ENCODE results near the gene SHROOM3.
A peak's percentile ranks its signal among the peaks of the same experiment; 100 is the strongest.

The SHROOM3 gene

DNA sequence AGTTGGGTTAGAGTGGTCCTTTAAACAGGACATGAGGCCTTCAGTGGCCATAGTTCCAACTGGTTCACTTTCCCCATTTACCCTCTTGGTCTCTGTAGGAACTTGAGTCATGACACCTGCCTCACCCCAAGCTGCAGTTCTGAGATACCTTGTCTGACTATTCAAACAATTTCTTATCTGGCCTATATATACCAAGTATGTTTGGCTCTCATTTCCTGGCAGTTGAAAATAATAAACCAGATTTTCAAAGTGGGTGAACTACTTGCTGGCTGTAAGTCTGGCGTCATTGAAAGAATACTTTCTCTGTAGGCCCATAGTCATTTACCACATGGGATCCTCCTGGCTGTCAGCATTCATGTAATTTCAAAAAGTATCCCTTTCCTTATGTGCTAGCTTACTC, 228.8 kb downstream of the SHROOM3 start:
- no peak for DNase-seq (ENCODE audit: low spot score)

DNA sequence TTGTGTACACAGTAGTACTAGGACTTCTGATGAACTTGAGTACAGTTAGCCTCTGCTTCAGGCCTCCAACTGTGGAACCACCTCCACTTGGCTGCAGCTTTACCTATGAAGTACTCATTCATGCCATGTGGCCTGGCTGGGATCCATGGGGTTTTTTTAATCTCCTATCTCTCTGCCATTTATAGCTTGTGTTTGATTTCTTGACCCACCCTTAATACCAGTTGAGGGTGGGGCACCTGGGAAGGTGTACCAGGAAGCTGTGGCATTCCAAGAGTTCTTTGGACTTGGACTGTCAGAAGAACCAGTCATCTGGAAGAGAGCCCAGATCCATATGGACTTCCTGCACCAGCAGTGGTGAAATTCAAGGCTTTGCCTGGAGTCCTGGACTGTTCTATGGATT, 230.1 kb downstream of the SHROOM3 start:
- no peak for DNase-seq (ENCODE audit: low spot score)

DNA sequence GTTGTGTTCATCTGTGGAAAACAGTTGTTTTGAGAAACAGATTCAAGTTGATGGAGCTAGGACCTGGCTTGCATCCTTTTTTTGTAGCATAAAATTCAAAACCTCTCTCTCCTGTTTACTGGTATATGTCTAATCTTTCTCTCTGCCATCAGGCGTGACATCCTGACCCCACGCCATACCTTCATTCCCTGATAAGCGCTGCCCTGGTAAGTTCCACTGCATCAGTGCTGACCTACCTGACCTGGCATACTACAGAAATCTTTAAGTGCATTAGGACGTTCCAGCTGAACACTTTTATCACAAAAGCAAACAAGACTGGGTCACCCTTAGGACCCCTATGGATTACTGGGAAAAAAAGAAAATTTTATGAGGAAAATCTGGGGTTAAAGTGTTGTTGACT, 230.7 kb downstream of the SHROOM3 start:
- peak; percentile 41 for DNase-seq (ENCODE audit: low spot score)

DNA sequence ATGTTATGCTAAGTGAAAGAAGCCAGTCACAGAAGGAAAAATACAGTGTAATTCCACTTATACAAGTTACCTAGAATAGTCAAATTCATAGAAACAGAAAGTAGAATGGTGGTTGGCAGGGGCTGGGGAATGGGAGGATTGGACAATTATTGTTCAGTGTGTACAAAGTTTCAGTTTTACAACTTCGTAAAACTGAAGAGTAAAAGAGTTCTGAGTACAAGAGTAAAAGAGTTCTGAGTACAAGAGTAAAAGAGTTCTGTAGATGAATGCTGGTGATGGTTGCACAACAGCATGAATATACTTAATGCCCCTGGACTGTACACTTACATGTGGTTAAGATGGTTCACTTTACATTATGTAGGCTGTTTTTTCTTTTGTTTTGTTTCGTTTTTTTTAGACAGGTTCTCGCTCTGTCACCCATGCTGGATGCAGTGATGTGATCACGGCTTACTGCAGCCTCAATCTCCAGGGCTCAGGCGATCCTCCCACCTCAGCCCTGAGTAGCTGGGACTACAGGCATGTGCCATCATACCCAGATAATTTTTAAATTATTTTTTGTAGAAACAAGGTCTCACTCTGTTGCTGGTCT, 232.0 kb downstream of the SHROOM3 start:
- no peak for DNase-seq (ENCODE audit: low spot score)

DNA sequence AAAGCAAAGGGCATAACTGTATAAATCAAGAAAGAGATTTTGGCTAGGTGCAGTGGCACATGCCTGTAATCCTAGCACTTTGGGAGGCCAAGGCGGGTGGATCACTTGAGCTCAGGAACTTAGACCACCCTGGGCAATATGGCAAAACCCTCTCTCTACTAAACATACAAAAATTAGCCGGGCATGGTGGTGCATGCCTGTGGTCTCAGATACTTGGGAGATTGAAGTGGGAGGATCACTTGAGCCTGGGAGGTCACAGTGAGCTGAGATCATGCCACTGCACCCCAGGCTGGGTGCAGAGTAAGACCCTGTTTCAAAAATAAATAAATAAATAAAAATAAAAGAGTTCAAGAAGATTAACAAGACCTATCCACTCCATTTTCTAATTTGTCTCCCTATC, 235.6 kb downstream of the SHROOM3 start:
- DNase-seq (ENCODE audit: low spot score), result no peak

DNA sequence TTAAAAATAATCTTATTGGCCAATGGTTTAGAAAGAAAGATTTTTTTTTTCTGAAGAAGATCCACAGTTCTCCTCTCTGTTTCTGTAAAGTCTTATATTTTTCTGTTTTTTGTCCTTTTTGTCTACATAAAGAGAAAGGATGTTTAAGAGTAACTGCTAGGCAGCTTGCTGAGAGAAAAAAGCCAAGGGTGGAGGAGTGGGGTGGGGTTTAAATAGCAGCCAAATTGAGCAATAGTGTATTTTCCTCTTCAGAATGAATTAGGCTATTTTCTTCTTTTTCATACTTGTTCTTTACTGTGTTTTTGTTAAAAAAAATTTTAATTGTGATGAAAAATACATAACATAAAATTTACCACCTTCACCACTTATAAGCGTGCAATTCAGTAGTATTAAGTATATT, 238.3 kb downstream of the SHROOM3 start:
- DNase-seq (ENCODE audit: low spot score), result no peak

DNA sequence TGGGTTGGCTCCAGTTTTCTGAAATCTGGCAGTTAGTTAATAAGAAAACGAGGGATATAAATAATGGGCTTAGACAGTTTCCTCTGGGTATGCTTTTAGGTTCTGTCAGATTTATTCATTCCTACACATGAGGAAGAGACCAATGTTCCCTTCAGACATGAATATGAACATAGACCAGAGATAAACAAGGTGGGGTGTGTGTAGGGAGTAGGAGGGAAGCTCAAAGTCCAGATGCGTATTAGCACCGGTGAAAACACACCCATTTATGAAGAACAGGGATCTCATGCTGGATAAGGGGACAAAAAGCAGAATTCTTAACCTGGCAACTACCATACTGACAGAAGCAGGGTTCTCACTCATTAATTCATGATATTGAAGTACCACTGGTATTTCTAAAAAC, 240.0 kb downstream of the SHROOM3 start:
- DNase-seq (ENCODE audit: low spot score), result no peak

DNA sequence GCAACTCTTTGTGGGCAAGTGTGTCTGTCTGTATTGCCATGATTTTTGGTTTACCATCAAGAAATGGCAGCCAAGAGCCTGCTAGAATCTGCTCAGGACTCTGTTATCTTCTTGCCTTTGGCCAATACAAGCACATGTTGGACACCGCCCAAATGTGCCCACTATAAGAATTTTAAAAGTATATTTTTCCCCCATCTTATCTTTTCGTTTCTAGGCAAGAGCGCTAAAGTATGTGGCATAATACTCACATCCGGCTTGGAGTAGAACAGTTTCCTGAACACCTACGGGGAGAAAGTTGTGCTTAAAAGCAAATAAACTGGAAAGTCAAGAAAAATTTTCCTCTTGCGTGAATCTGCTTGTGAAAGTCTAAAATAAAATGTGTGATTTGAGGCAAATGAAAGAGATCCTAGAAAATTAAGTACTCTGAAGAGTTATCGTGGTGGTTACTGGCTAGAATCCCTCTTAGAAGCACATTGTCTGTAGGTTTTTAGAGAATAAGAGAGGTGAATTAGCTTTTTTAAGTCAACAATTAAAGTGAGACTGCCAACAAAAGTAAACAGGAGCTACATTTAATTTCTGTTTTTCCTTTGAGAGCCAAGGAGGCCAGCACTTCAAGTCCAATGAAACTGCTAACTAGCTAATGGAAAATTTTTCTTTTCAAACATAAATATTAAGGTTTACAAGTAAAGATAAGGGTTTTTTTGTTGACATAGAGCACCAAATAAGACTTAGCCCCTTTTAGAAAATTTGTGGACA, 242.7 kb downstream of the SHROOM3 start:
- no peak for DNase-seq (ENCODE audit: low spot score)

DNA sequence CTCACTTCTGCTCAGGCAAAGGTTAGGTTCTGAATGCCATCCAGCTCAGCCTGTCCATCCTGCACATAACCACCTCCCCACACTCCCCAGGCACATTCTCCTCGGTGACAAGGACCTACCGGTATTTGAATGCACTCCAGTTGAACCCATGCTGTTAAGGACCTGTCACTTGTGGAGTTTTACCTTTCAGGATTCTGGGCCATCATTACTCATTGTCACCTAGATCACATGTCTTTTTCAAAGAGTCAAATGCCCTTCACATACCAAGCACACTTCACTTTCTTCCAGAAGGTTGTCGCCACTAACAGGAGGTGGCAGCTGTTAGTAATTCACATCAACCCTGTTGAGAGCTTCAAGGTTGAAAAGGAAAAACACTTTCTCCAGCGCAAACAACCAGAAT, 244.7 kb downstream of the SHROOM3 start:
- DNase-seq (ENCODE audit: low spot score), result no peak

DNA sequence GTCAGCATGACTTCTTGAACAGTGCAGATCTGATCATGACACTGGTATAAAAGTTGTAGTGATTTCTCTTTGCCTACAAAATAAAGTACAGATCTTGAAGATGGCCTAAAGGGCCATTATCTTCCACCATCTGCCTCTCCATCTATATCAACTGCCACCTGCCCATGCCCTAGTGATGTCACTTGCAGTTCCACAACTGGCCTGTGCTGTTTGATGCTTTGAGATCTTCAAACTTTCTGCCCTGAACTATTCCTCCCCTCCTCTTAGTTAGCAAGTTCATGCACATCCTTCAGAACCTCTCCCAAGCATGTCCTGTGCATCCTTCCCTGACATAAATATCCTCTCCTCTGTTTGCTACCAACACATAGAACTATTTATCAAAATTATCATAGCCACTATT, 245.9 kb downstream of the SHROOM3 start:
- DNase-seq (ENCODE audit: low spot score), result no peak

DNA sequence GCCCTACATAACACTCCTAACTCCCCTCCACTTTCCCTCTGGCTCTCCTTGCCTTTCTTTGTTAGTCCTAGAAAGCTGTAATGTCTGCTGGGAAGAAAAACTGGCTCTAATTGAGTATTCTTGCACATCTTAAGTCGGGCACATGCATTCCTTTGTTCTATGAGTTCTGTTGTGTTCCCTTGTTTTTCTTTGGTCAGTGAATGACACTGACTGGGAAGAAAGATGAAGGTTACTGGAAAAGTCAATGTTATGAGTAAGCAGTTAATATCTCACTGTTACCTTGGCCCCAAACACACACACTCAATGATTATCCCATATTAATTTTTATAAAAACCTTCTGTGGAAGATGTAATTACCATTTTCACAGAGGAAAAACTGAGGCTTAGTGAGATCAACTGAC, 247.0 kb downstream of the SHROOM3 start:
- DNase-seq (ENCODE audit: low spot score), result no peak

DNA sequence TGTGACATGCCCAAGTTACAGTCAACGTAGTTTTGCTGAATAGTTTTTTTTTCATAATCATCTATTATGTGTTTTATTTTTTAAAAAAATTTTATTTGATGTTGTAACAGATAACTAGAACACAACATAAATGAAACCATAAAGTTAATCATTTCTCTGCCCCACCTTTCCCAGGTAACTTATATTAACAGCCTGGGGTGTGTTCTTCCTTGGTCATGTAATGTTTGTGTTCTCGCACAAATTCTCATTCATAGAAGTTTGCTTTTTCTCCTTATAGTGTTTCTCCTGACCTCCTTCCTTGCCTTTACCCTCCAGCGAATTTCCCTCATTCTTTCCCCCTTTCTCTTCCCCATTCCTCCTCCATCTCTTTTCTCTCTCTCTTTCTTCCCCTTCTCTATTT, 248.1 kb downstream of the SHROOM3 start:
- DNase-seq (ENCODE audit: low spot score), result no peak

DNA sequence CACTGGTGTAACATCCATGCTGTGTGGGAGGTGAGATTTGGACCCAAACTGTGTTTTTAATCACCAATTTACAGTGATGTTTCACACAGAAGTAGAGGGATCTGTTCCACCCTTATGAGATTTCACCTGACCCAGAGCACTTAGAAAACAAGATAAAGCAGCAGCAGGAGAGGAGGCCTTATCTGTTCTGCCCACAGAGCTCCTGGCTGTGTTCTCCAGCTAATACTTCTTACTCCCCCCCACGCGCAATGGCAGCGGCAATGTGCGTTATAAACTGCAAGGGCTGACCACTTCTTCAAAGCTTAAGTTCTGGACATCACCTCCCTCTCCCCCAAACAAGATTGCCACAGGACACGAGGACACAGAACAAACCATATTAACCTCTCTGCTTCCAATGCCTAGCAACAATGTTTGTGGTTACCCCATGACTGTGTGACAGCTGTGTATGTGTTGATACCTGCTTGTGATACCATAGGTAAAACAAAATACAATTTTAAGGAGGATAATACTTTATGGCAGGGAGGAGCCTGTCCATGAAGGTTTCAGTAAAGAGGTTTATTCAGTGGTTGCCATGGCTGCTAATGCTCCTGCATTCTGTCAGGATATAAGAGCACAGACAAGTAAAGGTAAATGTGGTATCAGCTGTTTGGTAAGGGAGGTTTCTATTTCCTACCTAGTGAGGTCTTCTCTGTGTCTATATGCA, 252.9 kb downstream of the SHROOM3 start:
- no peak for DNase-seq (ENCODE audit: low spot score)

DNA sequence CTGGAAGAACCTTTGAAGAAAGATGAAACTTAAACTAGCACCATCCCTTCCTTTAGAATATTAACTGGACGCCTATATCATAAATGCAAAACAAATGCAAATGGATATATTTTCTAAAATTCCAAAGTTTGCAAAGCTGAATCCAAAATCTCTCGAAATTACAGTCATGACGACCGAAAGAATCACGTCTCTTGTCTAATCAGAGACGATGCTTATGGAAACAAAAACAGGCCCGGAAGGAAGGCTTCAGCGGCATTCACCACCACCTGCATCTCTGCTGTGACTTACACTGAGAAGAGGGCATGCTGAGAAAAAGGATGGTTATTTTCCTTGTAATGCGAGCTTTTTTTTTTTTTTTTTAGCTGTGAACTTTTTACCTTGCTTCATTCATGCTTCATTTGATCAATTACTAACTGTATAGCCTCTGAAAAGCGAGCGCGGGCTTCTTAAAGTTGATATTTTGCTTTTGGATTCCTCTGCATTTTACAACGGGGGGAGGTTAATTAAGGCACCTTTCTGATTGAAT, 253.7 kb downstream of the SHROOM3 start:
- DNase-seq (ENCODE audit: low spot score), result no peak

DNA sequence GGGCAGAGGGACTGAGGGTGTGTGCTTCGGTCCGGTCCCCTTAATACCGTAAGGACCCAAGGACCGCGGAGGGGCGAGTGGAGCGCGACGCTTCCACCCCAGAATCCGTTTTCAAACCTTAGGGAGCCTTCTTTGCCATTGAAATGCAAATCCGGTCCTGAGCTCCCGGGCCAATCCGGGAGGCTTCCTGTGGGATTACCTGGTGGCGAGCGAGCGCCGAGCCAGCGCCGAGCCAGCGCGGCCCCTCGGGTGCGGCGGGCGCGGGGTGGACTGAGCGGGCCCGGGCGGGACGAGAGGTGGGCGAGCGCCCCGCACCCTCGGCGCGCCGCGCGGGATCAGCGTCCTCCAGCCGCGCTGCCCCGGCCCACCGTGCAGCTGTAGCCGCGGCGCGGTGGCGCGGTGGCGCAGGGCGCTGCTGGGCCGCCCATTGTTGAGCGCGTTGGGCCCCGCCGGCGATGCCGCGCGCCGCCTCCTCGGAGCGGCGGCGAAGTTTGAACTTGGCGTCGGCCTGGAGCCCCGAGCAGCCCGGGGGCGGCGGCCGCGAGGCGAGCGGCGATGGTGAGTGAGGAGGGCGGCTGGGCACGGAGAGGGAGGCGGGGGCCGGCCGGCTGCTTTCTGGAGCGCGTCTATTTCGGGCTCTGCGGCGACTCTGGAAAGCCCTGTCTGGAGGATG, 254.3 kb downstream of the SHROOM3 start:
- DNase-seq (ENCODE audit: low spot score), result peak; percentile 55

DNA sequence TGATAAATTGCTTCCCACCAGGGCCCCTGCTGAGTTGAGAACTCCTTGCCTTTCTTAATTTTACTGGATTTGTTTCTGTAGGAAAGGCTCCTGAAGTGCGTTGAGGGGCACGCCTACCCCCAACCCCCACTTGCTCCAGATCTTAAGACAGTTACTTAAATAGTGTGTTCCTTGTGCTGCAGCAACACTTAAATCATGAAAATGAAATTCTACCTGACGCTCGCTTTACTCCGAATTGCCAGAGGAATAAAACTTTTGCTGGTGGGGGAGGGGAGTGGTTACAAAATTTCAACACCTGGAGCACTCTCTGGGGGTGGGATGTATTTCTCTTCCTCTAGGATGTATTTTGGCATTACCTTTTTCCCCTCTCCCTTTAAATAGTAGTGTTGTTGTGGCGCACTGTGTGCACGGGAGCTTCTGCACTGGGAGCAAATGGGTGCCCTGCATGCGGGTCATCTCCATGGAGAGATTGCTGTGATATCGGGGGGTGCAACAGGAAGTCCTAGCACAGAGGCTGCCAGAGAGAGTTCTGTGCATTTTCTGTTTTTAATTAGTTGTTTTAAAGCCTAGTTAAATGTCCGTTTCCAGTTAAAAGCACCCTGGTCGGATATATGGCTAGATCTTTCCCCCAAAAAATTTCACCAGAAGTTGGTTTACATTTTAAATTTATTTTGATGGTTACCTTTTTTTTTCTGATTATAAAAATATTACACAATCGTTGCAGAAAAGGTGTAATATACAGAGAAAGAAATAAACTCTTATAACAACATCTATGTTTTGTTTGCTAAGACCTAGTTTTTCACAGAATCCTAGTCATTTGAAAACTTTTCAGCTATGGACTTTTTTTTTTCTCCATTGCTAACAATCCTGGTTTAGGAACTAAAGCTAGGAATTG, 255.2 kb downstream of the SHROOM3 start:
- DNase-seq (ENCODE audit: low spot score), result no peak

DNA sequence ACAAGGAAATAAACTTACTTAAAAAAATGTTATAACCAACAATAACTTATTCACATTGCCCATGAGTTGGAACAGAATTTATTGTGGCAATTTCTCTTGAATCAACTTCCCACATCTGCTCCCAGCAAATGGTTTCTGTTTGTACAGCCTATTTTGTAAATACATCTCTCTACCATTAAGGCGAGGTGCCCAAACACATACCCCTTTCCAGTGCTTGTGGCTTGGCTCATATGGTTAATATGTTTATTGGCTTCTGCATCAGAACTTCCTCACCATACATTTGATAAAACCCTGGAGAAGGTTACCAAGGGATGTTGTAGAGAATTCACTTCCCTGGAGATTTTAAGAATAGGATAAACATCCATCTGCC, 255.9 kb downstream of the SHROOM3 start:
- DNase-seq (ENCODE audit: low spot score), result no peak

DNA sequence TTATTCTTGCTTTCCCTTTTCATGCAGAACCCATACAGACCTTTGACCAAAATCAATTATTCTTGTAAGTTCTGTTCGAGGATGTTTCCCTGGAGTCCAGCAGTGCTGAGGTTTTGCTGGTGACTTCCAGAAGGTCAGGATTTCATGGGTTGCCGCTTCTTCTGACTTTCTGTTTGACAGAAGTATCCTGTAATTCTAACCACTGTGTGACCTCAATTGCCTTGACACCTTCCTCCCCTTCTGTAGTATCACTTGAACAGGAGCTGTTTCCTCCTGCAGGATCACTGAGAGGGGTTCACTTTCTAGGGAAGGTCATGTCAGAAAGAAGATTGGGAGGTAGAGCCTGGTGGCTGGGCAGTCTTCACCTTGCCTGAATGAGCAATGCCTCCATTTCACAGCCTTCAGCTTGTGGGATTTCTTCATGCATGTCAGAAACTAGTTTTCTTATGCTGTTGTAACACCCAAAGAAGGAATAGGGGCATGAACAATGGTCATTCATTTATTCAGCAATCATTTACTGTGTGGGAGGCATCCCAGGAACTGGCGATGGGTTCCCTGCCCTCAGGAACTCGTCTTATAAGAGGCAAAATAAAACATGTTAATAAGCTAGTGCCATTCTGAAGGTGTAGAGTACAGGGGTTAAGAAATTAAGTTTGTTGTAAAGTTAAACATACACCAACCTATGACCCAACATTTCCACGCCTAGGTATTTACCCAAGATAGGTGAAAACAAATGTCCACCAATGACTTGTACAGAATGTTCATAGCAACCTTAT, 257.0 kb downstream of the SHROOM3 start:
- no peak for DNase-seq (ENCODE audit: low spot score)

DNA sequence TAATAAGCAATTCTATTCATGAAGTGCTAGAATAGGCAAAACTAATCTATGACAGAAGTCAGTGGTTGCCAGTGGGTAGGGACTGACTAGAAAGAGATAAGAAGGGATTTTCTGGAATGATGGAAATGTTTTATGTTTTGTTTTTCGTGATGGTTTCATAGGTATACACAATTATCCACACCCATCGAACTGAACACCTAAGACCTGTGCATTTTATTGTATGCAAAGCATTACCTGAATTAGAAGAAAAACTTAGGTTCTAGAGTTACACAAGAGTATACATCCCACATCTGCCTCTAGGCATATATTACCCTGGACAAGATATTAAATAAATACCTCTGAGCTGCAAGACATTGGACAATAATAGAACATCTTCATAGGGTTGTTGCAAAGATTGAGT, 257.7 kb downstream of the SHROOM3 start:
- no peak for DNase-seq (ENCODE audit: low spot score)

DNA sequence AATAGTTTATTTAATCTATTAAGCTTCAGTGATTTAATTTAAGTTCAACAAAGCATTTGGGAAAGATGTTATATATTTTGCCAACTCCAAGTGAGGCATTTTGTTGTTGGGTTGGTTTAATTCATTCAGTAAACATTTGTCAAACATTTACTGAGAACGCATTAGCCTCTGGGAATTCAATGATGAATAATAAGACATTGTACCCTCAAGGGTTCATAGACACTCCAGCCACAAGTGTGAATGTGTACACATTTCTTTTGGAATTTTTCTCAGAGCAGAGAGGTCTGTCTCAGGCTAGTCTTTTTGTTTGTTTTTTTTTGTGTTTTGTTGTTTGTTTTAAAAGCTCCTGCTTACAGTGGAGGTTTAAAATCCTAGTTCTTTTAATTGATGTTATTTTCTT, 259.0 kb downstream of the SHROOM3 start:
- DNase-seq (ENCODE audit: low spot score), result no peak

DNA sequence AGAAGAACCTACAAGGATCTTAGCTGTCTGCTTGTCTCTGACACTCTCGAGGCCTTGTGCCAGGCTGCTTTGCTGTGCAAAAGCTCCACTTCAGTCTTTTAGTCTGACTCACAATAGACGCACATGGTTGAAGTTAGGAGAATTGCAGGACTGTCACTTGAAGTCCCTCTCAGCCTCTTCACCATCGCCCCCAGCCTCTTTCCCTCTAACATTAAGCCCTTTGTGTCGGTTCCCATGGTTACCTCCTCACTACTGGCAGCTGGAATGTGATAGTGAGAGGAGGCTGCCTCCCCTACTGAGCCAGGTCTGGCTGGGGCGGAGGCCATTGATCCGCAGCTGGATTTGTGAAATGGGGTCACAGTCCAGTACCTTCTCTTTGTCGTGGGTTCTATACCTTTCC, 261.1 kb downstream of the SHROOM3 start:
- no peak for DNase-seq (ENCODE audit: low spot score)

Measured in HuH-7.5 (cell line).